HG03045 (cell line): ENCODE measurements around the gene GRAP2.
"Not testable (repeated sequence)": the region's sequence is repeated elsewhere in the genome, so short reads cannot be mapped to it uniquely, and the experiment has no call there.

ENCODE experiments used
- ATAC-seq: cut with Tn5 transposase; IDR thresholded peaks from one replicate; pipeline ENCODE4 v1.9.1; 2021; ENCODE audit warnings: mild to moderate bottlenecking, moderate library complexity; ENCODE audit not compliant: unreplicated experiment

GRAP2 gene

DNA sequence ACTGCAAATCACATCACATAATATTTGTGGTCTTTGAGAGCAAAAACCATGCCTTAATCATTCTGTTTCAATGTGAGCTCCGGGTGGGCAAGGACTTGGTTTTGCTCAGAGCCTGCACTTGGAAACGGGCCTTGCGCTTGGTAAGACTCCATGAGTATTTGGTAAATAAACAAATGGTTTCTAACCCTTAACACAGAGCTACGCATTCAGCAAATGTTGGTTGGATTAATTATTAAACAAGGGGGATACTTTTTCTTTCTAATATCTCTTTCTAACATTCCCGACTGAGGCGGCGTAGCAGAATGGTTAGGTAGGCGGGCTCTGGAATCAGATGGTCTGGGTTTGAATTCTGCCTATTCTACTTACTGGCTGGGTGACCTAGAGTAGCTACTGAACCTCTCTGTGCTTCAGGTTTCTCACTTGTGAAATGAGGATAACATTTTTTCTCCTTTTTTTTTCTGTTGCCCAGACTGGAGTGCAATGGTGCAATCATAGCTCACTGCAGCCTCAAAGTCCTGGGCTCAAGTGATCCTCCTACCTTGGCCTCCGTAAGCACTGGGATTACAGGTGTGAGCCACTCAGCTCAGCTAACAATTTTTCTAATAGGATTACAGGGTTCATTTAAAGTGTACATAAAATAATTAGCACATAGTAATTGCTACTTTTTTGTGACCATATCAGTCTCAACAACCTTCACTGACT is 90.4 kb downstream of the GRAP2 start:
- ATAC-seq, result no peak

DNA sequence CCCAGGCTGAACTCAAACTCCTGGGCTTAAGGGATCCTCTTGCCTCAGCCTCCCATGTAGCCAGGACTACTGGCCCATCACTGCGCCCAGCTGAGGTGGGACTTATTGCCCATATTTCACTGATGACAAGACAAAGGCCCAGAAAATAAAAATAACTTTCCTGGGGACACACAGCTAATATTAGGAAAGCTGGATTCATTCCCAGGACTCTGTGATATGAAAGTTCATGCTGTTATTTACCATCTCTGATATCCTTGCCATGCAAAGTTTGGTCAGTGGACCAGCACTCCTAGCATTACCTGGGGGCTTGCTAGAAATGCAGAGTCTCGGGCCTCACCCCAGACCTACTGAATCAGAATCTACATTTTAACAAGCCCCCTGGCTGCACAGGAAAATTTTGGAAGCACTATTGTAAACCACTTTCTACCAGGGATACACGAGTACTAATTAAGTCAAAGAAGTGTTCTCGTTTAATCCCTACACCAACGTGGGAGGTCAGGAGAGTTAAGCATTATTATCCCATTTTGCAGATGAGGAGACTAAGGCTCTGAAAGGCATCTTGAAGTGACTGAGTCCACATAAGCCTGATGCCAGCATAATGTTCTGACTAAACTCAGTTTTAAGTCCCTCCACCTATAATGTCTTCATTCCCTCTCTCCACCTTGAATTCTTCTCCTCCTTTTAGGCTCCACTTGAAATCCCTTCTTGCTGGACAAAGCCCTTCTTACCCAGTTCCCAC is 91.4 kb downstream of the GRAP2 start:
- no peak for ATAC-seq

- ATAC-seq, result not testable (repeated sequence)
Measured at GRCh38 chr22:39992894-39993293, 92.0 kb downstream of the GRAP2 start.

DNA sequence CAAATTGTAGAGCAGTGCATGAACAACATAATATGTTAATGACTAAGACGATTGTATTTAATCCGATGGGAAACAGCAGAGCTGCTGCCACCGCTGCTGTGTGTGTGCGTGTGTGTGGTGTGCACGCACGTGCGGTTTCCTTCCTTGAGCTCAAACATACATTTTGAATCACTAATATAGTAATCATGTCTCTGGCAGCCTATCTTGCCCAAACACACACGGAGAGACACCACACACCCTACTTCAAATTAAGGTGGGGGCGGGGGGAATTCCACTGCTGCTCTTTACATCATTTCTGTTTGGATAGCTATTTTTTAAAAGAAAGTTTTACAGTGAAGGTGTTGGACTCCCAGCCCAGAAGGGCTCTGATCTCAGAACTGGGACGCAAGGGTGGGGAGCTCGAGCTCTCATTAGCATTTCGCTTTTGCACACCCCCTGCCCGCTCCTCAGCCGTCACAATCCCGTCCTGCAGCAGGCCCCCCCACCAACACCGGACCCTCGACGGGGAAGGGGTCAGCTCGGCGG is 93.2 kb downstream of the GRAP2 start:
- no peak for ATAC-seq

DNA sequence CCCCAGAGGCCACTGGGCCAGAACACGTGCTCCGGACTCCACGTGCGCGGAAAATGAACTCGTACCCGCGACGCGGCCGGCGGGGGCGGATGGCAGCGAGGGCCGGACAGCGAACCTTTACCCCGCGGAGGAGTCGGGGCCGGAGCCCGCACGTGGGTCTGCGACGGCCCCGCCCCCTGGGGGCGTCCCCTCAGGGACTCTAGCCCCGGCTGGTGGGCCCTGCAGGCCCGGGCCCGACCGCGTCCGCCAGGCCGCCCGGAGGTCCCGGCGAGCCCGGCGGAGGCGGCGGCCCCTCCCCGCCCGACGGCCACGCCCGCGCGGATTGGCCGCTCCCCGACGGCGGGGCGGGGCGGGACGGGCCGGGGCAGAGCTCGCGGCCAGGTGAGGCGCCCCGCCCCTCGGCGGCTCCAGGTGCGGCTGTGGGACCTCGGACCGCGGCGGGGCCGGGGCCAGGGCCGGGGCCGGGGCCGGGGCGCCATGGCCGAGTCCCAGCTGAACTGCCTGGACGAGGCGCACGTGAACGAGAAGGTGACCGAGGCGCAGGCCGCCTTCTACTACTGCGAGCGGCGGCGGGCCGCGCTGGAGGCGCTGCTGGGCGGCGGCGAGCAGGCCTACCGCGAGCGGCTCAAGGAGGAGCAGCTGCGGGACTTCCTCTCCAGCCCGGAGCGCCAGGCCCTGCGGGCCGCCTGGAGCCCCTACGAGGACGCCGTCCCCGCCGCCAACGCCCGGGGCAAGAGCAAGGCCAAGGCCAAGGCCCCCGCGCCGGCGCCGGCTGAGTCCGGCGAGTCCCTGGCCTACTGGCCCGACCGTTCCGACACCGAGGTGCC is 93.9 kb downstream of the GRAP2 start, which contains the start of gene FAM83F:
FAM83F (plus strand) TSS at position 389 of the 827 bp plus-strand sequence; CDS start at position 478, 89 bp downstream.
- ATAC-seq, result no peak

GRCh38 chr22:39995393-39996252 is 94.7 kb downstream of the GRAP2 start:
- no peak for ATAC-seq

DNA sequence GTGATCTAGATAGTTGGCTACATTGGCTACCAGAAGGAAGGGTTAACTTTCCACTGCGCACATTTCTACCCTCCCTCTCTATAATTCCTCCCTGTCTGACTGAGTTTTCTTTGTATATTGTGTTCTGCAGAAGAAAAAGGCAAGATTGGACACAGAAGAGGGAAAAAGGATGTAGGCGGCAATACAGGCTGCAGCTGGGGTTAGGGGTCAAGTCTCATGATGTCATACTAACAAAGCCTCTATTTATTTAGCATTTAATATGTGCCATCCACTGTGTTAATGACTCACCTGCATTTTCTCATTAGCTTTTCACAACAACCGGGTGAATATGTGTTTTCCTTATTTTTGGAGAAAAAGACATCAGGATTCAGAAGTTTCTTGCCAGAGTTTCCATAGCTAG is 95.8 kb downstream of the GRAP2 start:
- ATAC-seq, result no peak

DNA sequence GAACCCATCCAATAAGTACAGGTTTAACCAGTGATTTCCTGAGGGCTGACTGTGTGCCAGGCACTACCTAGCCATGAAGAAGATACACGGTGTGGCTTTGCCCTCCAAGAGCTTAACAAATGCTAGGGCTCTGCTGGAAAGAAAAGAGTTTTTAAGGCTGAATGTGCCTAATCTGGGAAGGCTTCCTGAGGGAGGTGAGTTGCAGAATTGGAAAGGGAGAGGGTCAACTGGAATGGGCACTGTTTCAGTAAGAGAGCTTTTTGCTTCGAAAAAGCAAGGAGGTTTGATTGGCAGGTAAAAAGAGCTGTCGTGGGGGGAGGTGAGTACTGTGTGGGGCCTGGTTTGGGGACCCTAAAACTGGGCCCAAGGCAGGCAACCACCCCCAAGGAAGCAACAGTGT is 96.5 kb downstream of the GRAP2 start:
- ATAC-seq, result no peak

- ATAC-seq, result no peak
Measured at GRCh38 chr22:39997939-39998726, 97.2 kb downstream of the GRAP2 start.

DNA sequence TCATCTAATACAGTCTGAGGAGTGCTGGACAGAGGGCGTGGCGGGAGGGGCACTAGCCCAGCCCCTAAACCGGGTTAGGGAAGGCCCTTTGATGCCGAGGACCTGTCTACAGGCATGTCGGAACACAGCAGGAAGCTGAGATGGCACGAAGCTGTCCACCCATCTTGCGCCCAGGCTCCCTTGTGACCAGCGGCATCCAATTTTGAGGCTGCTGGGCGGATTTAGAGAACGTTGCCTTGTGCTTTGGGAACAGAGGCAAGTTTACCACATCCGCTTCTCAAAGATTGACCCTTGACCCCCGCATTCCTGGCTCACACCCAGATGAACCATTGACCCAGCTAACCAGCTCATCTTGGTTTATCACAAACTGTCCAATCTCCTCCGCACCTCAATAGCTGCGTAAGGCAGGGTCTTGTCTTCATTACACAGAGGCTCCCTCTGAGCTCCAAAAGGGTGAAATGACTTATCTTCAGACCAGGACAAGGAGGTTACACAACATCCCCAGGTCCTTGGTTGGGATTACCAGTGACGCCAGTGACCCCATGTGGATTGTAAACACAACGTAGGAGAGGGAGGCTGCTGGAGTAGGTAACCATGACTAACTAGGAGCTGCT is 98.4 kb downstream of the GRAP2 start:
- ATAC-seq, result no peak

GRCh38 chr22:40000171-40000570 is 99.3 kb downstream of the GRAP2 start:
- no peak for ATAC-seq

DNA sequence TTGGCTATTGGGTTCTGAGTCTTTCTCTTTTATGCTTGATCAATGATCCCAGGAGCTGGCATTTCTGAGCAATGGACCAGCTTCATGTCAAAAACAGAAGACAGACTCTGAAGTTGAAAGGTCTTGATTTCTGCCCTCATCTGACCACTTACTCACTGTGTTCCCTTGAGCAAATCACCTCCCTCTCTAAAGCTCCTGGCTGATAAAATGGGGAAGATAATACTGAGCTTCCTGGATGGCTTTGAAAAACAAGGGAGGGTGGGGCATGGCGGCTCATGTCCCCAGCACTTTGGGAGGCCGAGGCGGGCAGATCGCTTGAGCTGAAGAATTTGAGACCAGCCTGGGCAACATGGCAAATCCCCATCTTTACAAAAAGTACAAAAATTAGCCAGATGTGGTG is 100.2 kb downstream of the GRAP2 start:
- no peak for ATAC-seq

- ATAC-seq, result no peak
Measured at GRCh38 chr22:40001800-40002577, 101.1 kb downstream of the GRAP2 start.

DNA sequence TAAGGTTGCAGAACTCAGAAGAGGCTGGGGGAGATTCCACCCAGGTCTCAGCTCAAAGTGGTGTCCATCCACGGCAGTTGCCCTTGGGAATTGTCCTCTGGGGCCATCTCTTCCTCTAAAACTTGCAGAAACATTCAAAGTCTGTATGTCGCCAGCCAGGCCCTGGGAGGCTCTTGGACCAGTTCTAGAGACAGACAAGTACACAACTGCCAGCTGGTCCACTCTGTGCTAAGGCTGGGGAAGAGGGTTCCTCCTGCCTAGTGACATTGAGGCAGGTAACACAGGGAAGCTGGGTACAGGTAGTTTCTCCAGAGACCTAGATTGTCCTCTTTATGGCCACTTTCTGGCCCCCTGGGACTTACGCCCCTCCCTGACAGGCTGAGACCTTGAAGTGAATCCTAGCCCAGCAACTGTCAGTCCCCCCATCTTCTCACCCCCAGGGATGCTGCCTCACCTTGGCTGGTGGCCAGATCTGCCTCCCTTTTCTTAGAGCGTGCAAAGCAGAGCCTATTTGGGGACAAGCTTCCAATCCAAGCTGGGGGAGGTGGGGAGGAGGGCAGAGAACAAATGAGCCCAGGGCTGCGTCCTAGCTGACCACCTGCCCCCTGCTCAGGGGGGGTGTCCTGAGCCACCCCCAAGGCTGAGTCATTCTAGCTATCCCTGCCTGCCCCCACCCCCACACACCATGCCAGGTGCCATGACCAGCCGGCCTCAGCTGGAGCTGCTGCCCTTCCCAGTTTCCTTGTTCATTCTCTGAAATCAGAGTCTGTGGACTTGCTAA is 102.2 kb downstream of the GRAP2 start:
- ATAC-seq, result no peak

DNA sequence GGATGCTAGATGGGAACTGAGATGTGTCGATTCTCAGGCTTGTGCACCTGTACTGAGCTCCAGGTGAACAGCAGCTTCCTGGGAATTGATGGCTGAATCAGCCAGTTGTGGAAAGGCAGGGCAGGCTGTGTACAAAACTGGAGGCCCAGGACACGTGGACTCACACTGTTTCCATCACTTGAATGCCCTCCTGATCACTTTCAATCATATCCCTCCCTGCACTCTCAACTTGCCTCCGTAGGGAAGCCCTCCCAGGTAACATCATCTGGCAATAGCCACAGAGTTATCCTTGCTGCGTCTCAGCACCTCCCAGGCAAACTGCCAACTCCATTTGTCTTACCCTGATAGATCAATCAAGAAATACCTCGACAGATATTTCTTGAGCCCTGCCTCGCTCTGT is 104.0 kb downstream of the GRAP2 start:
- ATAC-seq, result no peak

GRCh38 chr22:40006641-40007040 is 105.8 kb downstream of the GRAP2 start:
- no peak for ATAC-seq

DNA sequence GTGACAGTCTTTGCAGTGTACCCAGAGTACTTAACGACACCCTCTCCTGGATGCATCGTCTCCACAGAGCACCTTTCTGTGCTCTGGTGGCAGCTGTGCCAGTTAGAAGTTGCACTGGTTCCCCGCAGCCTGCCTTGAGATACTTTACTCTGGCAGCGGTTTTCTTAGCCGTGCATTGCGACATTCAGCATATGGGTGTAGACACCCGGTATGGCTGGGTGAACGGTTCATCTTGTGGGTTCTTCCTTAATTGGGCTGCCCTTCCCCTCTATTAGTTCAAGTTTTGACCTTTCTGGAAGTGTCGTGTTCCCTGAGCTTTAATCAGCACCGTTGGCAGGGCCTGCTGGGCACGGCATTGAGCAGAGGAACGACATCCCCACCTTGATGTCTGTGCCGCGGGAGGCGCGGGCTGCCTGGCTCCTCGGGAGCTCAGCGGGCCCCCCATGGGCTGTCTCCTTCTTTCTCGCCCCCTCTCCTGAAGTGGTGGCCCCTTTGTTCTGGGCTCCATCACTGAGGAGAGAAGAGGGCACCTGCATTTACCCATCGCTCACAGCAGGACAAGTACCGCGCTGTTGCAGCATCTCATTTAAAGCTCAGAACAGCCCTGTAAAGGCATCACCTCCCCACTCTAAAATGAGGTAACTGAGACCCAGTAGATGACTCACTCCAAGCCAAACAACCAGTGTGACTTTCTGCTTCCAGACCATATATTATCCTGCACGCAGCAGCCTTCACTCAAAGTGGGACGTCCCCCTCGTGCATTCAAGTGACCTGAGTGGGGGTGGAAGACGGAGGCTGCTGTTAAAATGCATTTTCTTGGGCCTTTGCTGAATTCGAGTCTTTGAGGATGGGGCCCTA is 107.2 kb downstream of the GRAP2 start:
- no peak for ATAC-seq
